Measurements from ENCODE around the gene DLGAP1. TPM values are rescaled to one million over a fixed set of nuclear protein-coding genes. Genes with fewer than 3 reads are reported as not detected.

DLGAP1 gene
- total RNA-seq, 1 experiment from 2014 or later = 23.0 TPM

DNA sequence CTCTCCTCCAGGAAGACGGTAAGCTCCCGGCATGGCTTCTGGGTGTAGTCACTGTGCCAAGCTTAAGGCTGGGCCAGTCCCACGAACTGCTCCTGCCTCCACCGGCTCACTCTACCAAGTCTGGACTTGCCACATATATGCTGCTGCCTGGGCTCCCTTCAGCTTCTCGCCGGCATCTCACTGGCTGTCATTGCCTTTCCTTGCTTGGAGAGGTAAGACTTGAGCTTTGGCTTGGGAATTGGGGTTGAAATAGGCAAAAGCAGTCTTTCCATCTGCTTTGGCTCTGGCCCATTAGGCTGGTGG, 524.1 kb downstream of the DLGAP1 start:
- no peaks in the 10 kb centered on the region for H3K27me3 Mint-ChIP-seq (ENCODE audit: low read depth)
- CTCF ChIA-PET = interaction anchor here (1.1 to 1.3 kb wide), 2 partner anchors 40 to 159 kb away, joined by 4 to 5 read pairs; no protein-coding TSS in a partner anchor

More for the DNA sequence above, 524.1 kb downstream of the DLGAP1 start:
- DNase-seq (ENCODE audit: low spot score) (no peak), ATAC-seq (no peak)
- H3K36me3 Mint-ChIP-seq = no peaks in the 10 kb centered on the region
- no peaks in the 10 kb centered on the region for H3K9me3 Mint-ChIP-seq
- POLR2A ChIA-PET = no interaction called here
- no peak for TF ChIP-seq EMX1 (CRISPR knock-in tag; IDR thresholded peaks at IDR 0.05)
- TF ChIP-seq NR1H2 (CRISPR knock-in tag; IDR thresholded peaks at IDR 0.05) = no peak
- TF ChIP-seq TP53 (CRISPR knock-in tag; IDR thresholded peaks at IDR 0.05) = no peak
- TF ChIP-seq, protein P1, sequence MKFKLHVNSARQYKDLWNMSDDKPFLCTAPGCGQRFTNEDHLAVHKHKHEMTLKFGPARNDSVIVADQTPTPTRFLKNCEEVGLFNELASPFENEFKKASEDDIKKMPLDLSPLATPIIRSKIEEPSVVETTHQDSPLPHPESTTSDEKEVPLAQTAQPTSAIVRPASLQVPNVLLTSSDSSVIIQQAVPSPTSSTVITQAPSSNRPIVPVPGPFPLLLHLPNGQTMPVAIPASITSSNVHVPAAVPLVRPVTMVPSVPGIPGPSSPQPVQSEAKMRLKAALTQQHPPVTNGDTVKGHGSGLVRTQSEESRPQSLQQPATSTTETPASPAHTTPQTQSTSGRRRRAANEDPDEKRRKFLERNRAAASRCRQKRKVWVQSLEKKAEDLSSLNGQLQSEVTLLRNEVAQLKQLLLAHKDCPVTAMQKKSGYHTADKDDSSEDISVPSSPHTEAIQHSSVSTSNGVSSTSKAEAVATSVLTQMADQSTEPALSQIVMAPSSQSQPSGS (CRISPR knock-in tag; IDR thresholded peaks at IDR 0.05; ENCODE audit: borderline replicate concordance, low read depth) = no peak
- TF ChIP-seq ZBTB21 (CRISPR knock-in tag; IDR thresholded peaks at IDR 0.05; ENCODE audit: borderline replicate concordance) = no peak
- TF ChIP-seq, protein P2, sequence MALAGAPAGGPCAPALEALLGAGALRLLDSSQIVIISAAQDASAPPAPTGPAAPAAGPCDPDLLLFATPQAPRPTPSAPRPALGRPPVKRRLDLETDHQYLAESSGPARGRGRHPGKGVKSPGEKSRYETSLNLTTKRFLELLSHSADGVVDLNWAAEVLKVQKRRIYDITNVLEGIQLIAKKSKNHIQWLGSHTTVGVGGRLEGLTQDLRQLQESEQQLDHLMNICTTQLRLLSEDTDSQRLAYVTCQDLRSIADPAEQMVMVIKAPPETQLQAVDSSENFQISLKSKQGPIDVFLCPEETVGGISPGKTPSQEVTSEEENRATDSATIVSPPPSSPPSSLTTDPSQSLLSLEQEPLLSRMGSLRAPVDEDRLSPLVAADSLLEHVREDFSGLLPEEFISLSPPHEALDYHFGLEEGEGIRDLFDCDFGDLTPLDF (CRISPR knock-in tag; IDR thresholded peaks at IDR 0.05) = no peak
- TF ChIP-seq ZNF219 (CRISPR knock-in tag; IDR thresholded peaks at IDR 0.05; ENCODE audit: borderline replicate concordance) = no peak
- TF ChIP-seq NFYB (CRISPR knock-in tag; conservative IDR thresholded peaks at IDR 0.05; ENCODE audit: low read depth) = no peak
- TF ChIP-seq ETV6 (CRISPR knock-in tag; IDR thresholded peaks at IDR 0.05) = no peak
- TF ChIP-seq NR2C2 (CRISPR knock-in tag; IDR thresholded peaks at IDR 0.05) = no peak
- TF ChIP-seq, protein P3, sequence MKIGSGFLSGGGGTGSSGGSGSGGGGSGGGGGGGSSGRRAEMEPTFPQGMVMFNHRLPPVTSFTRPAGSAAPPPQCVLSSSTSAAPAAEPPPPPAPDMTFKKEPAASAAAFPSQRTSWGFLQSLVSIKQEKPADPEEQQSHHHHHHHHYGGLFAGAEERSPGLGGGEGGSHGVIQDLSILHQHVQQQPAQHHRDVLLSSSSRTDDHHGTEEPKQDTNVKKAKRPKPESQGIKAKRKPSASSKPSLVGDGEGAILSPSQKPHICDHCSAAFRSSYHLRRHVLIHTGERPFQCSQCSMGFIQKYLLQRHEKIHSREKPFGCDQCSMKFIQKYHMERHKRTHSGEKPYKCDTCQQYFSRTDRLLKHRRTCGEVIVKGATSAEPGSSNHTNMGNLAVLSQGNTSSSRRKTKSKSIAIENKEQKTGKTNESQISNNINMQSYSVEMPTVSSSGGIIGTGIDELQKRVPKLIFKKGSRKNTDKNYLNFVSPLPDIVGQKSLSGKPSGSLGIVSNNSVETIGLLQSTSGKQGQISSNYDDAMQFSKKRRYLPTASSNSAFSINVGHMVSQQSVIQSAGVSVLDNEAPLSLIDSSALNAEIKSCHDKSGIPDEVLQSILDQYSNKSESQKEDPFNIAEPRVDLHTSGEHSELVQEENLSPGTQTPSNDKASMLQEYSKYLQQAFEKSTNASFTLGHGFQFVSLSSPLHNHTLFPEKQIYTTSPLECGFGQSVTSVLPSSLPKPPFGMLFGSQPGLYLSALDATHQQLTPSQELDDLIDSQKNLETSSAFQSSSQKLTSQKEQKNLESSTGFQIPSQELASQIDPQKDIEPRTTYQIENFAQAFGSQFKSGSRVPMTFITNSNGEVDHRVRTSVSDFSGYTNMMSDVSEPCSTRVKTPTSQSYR (CRISPR knock-in tag; IDR thresholded peaks at IDR 0.05) = no peak
- TF ChIP-seq, protein P4, sequence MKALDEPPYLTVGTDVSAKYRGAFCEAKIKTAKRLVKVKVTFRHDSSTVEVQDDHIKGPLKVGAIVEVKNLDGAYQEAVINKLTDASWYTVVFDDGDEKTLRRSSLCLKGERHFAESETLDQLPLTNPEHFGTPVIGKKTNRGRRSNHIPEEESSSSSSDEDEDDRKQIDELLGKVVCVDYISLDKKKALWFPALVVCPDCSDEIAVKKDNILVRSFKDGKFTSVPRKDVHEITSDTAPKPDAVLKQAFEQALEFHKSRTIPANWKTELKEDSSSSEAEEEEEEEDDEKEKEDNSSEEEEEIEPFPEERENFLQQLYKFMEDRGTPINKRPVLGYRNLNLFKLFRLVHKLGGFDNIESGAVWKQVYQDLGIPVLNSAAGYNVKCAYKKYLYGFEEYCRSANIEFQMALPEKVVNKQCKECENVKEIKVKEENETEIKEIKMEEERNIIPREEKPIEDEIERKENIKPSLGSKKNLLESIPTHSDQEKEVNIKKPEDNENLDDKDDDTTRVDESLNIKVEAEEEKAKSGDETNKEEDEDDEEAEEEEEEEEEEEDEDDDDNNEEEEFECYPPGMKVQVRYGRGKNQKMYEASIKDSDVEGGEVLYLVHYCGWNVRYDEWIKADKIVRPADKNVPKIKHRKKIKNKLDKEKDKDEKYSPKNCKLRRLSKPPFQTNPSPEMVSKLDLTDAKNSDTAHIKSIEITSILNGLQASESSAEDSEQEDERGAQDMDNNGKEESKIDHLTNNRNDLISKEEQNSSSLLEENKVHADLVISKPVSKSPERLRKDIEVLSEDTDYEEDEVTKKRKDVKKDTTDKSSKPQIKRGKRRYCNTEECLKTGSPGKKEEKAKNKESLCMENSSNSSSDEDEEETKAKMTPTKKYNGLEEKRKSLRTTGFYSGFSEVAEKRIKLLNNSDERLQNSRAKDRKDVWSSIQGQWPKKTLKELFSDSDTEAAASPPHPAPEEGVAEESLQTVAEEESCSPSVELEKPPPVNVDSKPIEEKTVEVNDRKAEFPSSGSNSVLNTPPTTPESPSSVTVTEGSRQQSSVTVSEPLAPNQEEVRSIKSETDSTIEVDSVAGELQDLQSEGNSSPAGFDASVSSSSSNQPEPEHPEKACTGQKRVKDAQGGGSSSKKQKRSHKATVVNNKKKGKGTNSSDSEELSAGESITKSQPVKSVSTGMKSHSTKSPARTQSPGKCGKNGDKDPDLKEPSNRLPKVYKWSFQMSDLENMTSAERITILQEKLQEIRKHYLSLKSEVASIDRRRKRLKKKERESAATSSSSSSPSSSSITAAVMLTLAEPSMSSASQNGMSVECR (CRISPR knock-in tag; IDR thresholded peaks at IDR 0.05; ENCODE audit: borderline replicate concordance) = no peak
- TF ChIP-seq, protein P5, sequence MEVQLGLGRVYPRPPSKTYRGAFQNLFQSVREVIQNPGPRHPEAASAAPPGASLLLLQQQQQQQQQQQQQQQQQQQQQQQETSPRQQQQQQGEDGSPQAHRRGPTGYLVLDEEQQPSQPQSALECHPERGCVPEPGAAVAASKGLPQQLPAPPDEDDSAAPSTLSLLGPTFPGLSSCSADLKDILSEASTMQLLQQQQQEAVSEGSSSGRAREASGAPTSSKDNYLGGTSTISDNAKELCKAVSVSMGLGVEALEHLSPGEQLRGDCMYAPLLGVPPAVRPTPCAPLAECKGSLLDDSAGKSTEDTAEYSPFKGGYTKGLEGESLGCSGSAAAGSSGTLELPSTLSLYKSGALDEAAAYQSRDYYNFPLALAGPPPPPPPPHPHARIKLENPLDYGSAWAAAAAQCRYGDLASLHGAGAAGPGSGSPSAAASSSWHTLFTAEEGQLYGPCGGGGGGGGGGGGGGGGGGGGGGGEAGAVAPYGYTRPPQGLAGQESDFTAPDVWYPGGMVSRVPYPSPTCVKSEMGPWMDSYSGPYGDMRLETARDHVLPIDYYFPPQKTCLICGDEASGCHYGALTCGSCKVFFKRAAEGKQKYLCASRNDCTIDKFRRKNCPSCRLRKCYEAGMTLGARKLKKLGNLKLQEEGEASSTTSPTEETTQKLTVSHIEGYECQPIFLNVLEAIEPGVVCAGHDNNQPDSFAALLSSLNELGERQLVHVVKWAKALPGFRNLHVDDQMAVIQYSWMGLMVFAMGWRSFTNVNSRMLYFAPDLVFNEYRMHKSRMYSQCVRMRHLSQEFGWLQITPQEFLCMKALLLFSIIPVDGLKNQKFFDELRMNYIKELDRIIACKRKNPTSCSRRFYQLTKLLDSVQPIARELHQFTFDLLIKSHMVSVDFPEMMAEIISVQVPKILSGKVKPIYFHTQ (CRISPR knock-in tag; IDR thresholded peaks at IDR 0.05) = no peak
- TF ChIP-seq ZNF317 (CRISPR knock-in tag; IDR thresholded peaks at IDR 0.05; ENCODE audit: borderline replicate concordance, low read depth) = no peak
- TF ChIP-seq, protein P6, sequence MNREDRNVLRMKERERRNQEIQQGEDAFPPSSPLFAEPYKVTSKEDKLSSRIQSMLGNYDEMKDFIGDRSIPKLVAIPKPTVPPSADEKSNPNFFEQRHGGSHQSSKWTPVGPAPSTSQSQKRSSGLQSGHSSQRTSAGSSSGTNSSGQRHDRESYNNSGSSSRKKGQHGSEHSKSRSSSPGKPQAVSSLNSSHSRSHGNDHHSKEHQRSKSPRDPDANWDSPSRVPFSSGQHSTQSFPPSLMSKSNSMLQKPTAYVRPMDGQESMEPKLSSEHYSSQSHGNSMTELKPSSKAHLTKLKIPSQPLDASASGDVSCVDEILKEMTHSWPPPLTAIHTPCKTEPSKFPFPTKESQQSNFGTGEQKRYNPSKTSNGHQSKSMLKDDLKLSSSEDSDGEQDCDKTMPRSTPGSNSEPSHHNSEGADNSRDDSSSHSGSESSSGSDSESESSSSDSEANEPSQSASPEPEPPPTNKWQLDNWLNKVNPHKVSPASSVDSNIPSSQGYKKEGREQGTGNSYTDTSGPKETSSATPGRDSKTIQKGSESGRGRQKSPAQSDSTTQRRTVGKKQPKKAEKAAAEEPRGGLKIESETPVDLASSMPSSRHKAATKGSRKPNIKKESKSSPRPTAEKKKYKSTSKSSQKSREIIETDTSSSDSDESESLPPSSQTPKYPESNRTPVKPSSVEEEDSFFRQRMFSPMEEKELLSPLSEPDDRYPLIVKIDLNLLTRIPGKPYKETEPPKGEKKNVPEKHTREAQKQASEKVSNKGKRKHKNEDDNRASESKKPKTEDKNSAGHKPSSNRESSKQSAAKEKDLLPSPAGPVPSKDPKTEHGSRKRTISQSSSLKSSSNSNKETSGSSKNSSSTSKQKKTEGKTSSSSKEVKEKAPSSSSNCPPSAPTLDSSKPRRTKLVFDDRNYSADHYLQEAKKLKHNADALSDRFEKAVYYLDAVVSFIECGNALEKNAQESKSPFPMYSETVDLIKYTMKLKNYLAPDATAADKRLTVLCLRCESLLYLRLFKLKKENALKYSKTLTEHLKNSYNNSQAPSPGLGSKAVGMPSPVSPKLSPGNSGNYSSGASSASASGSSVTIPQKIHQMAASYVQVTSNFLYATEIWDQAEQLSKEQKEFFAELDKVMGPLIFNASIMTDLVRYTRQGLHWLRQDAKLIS (CRISPR knock-in tag; IDR thresholded peaks at IDR 0.05; ENCODE audit: borderline replicate concordance) = no peak
- no peak overlapping the region for H3K4me3 Mint-ChIP-seq
- H3K4me1 Mint-ChIP-seq = peaks cover 20% of the 10 kb centered on the region
- no peak overlapping the region for H3K27ac Mint-ChIP-seq

Measured in WTC11 (cell line).